ENCODE data around the gene INF2.

DNA sequence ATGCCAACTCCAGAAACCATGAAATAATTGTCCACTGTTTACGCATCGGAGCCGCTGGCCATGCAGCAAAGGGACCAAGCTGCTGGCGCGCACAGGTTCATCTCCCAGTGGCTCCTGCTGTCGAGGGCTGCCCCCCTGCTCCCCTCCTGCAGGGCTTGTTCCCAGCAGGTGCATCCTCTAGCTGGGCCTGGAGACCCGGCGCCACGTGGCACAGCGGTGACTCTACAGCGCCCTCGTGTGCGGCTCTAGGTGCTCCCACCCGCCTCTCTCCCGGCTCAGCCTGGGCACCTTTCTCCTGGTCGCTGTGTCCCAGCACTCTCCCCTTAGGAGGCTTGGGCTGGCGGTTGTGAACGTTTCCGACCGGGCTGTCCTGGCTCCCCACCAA, 37.5 kb upstream of the INF2 start:
- TF ChIP-seq REST (IDR thresholded peaks at IDR 0.05; ENCODE audit: low read depth) (no peak), TAF1 (IDR thresholded peaks at IDR 0.05; ENCODE audit: low read depth) (no peak), CEBPB (IDR thresholded peaks at IDR 0.05) (no peak), FOXM1 (IDR thresholded peaks at IDR 0.05; ENCODE audit: borderline replicate concordance, low read depth) (no peak), YY1 (IDR thresholded peaks at IDR 0.05; ENCODE audit: low read depth) (no peak), EGR1 (IDR thresholded peaks at IDR 0.05) (no peak), NFIC (IDR thresholded peaks at IDR 0.05) (no peak), EP300 (IDR thresholded peaks at IDR 0.05; ENCODE audit: borderline replicate concordance) (no peak), CREB1 (IDR thresholded peaks at IDR 0.05; ENCODE audit: low read depth) (no peak), TEAD4 (IDR thresholded peaks at IDR 0.05) (no peak), TCF12 (IDR thresholded peaks at IDR 0.05; ENCODE audit: low read depth) (no peak), ZBTB7A (IDR thresholded peaks at IDR 0.05; ENCODE audit: low read depth) (no peak)
- TF ChIP-seq, protein P1, sequence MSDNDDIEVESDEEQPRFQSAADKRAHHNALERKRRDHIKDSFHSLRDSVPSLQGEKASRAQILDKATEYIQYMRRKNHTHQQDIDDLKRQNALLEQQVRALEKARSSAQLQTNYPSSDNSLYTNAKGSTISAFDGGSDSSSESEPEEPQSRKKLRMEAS (IDR thresholded peaks at IDR 0.05) = no peak
- TF ChIP-seq, protein P2, sequence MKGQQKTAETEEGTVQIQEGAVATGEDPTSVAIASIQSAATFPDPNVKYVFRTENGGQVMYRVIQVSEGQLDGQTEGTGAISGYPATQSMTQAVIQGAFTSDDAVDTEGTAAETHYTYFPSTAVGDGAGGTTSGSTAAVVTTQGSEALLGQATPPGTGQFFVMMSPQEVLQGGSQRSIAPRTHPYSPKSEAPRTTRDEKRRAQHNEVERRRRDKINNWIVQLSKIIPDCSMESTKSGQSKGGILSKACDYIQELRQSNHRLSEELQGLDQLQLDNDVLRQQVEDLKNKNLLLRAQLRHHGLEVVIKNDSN (IDR thresholded peaks at IDR 0.05) = no peak

All from Ishikawa (cell line).